ENCODE measurements around the gene ACSL6.

The ACSL6 gene

DNA sequence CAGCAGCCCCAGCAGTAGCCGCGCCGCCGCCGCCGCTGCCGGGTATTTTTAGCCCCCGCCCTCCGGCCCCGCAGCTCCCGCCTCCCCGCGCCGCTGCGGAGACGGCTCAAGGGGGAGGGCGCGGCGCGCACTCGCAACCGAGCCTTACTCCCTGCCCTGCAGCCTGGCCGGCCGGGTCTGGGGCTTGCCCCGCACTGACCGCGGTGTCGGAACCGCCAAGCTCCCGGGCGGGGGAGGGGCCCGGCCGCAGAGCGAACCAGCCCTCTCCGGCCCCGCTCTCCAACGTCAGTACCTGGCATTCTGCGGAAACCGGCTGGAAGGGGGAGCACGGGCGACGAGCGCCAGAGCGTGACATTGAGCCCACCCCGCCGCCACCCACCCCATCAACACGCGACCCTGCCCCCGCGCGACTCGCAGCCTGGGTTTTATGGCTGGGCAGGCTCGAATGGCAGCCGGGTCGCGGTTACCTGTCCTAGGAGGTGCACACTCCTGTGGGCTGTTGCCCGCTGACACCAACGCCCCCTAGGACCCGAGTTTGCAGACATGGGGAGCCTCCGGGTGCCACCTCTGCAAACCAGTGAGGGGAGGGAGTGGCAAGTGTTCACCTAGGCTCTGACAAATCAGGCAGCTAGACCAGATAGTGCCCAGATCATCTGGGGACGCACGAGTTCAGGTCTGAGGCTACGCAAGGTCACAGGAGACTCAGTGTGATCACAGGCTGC, at the start of gene ACSL6:
Gene ACSL6 (minus strand): TSS at position 37 of the 722 bp plus-strand sequence. CDS start 105 bp downstream, outside the sequence.
- peak; percentile 50 for DNase-seq

DNA sequence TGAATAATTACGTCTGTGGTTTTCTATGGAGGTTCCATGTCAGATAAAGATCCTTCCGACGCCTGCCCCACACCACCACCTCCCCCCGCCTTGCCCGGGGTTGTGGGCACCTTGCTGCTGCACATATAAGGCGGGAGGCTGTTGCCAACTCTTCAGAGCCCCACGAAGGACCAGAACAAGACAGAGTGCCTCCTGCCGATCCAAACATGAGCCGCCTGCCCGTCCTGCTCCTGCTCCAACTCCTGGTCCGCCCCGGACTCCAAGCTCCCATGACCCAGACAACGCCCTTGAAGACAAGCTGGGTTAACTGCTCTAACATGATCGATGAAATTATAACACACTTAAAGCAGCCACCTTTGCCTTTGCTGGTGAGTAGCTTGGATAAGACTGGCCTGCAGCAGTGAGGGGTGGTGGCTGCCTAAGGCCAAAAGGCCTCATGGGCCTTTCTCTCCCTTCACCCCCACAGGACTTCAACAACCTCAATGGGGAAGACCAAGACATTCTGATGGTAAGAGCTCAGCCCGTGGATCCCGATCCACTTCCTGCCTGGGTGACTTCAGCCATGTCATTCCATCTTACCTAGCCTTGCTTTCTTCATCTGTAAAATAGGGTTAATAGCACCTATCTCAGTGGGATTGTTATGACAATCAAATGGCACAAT, 49.2 kb upstream of the ACSL6 start, which contains the start of gene IL3:
Gene IL3 (plus strand): TSS at position 155 of the 661 bp plus-strand sequence. CDS start 52 bp downstream, at position 207.
- peak; percentile 1 for DNase-seq

GRCh38 chr5:132059696-132060500, 48.4 kb upstream of the ACSL6 start:
- peak; percentile 7 for DNase-seq

GRCh38 chr5:132059043-132059695, 47.7 kb upstream of the ACSL6 start:
- peak; percentile 5 for DNase-seq

DNA sequence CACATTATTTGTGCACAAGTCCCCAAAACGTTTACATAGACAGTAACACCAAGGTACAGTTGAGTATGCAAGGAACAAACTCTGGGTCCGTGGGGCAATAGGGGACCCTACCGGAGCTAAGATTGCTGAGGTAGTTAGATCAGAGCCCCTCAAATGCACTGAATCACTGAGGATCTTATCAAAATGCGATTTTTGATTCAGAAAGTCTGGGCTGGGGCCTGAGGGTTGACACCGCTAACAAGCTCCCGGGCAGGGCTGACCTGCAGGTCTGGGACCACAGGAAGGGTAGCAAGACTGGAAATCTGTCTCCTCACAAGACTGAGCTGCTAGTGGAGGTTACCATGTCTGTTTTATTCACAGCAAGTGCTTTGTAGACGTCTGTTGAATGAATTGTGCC, 47.2 kb upstream of the ACSL6 start:
- DNase-seq, result no peak

- DNase-seq, result peak; percentile 6
Observed at GRCh38 chr5:132057498-132058255, 46.2 kb upstream of the ACSL6 start.

- peak; percentile 6 for DNase-seq
Observed at GRCh38 chr5:132056610-132057497, 45.4 kb upstream of the ACSL6 start.

GRCh38 chr5:132055808-132056609, 44.6 kb upstream of the ACSL6 start:
- DNase-seq, result peak; percentile 5

- no peak for DNase-seq
Observed at GRCh38 chr5:132055441-132055807, 44.0 kb upstream of the ACSL6 start.

GRCh38 chr5:132054697-132055440, 43.4 kb upstream of the ACSL6 start:
- no peak for DNase-seq

GRCh38 chr5:132054031-132054696, 42.7 kb upstream of the ACSL6 start:
- no peak for DNase-seq

DNA sequence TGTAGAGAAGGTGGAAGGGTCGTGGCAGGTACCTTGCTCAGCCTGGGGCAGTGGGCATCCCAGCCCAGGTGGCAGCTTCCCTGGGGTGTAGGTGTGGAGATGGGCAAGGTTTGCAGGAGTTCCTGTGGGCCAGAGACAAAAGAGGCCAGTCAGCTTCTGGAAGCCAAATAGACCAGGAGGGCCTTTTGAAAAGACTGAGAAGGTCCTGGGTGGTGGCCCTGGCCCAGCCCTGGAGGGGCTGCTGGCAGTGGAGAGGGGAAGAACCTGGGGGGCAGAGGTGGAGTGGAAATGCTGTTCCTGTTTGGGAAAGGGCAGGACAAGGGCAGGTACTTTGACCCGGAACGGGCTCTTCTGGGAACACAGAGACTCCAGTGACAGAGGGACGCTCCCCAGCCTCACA, 42.0 kb upstream of the ACSL6 start:
- DNase-seq, result no peak

DNA sequence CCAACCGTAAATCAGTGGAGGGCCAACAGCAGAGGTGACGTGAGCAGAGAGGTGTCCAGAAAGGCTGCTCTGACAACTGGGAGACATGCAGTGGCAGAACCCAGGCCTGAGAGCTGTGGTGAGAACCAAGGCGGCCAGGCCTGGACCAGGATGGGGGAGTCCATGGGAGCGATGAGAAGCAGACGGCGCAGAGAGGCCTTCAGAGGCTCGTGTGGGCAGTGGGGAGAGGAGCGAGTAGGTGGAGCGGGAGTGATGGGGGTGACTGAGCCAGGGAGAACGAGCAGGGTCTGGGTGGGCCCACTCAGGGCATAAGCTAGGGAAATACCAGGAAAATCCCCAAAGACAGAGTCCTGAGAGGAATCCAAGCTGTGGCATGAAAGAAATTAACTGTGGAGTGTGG, 41.1 kb upstream of the ACSL6 start:
- no peak for DNase-seq

DNA sequence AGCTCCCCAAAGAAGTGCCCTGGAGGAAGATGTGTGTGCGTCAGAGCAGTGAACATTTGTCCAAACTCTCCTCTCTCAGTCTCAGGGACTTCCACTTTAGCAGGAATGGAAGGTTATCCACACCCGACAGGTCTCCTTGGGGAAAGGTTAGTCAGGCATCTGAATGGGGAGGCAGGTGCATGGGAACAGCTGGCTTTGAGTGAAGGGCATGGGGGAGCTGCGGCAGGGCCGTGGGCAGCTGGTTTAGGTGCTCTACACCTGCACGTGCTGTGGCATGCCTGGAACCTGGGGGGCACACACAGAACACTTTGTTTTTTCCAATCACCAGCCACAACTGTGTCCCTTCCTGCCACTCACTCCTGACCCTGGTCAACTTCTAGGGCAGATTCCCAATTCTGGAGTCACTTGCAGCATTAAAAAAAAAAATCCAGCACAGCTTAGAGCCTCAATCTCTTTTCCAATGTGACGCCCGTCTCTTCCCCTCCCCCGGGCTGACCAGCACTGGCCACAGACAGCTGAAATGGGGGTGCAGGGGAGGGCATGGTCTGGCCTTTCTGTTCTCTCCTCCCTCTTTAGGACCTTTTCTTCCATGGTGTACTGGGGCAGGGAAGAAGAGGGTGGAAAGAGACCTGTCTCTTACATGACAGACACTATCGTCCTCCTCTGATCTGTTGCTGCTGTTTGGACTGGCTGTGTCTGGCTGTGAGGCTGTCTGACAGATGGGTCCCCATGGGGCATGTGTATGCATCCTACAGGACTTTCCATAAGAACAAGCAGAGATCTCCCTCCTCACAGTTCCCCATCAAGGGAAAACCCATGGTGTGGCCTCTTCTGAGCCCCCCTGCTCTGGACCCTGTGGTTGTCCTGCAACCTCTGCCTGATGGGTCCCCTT, 39.4 kb upstream of the ACSL6 start:
- DNase-seq, result no peak

GRCh38 chr5:132050136-132050535, 38.7 kb upstream of the ACSL6 start:
- no peak for DNase-seq

DNA sequence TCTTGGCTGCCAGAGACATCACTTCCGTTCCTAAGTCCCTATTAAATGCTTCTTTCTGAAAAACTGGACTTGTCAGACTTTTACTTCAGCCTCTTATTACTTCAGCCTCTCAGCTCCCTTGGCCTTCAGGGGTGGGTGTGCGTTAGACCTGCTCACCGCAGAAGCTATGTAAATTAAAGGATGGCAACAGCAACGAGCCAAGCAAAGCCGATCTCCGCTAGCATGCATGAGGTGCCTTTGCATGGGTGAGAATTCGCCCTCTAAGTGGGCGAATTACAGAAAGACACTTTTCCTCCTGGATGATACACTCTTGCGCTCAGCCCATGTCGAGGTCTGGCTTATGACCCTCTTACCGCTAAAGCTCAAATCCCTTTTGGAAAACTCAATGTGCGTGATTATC, 38.1 kb upstream of the ACSL6 start:
- DNase-seq, result no peak

- DNase-seq, result no peak
Observed at GRCh38 chr5:132049093-132049492, 37.6 kb upstream of the ACSL6 start.

- no peak for DNase-seq
Observed at GRCh38 chr5:132046880-132047299, 35.4 kb upstream of the ACSL6 start.

All from activated naive CD4-positive, alpha-beta T cell treated with anti-CD3 and anti-CD28 coated beads, Interleukin-2, amount 50 U/mL, for 16 hours (primary cell).